Effector CD4-positive, alpha-beta T cell (primary cell): ENCODE results near the gene MALT1.

Source experiments
- DNase-seq: peaks from one replicate; pipeline ENCODE4 v3.0.0-alpha.2; 2020

The MALT1 gene

GRCh38 chr18:58692422-58693185, 21.3 kb downstream of the MALT1 start:
- DNase-seq: no peak

- DNase-seq: no peak
Measured at GRCh38 chr18:58694221-58694620, 23.0 kb downstream of the MALT1 start.

GRCh38 chr18:58694720-58695468, 23.6 kb downstream of the MALT1 start:
- no peak for DNase-seq

- no peak for DNase-seq
Measured at GRCh38 chr18:58695772-58696171, 24.5 kb downstream of the MALT1 start.

- no peak for DNase-seq
Measured at GRCh38 chr18:58697146-58697545, 25.9 kb downstream of the MALT1 start.

- DNase-seq: no peak
Measured at GRCh38 chr18:58698701-58699193, 27.5 kb downstream of the MALT1 start.

GRCh38 chr18:58699551-58699950, 28.3 kb downstream of the MALT1 start:
- DNase-seq: no peak

GRCh38 chr18:58700209-58700608, 28.9 kb downstream of the MALT1 start:
- DNase-seq: no peak

GRCh38 chr18:58712930-58713329, 41.7 kb downstream of the MALT1 start:
- no peak for DNase-seq

GRCh38 chr18:58714259-58714658, 43.0 kb downstream of the MALT1 start:
- no peak for DNase-seq

GRCh38 chr18:58714821-58715220, 43.6 kb downstream of the MALT1 start:
- no peak for DNase-seq

GRCh38 chr18:58715540-58715939, 44.3 kb downstream of the MALT1 start:
- DNase-seq: no peak

- no peak for DNase-seq
Measured at GRCh38 chr18:58716060-58716756, 44.9 kb downstream of the MALT1 start.

- no peak for DNase-seq
Measured at GRCh38 chr18:58721566-58722239, 50.4 kb downstream of the MALT1 start.

- no peak for DNase-seq
Measured at GRCh38 chr18:58723810-58724602, 52.7 kb downstream of the MALT1 start.

- no peak for DNase-seq
Measured at GRCh38 chr18:58726671-58727070, 55.4 kb downstream of the MALT1 start.

- no peak for DNase-seq
Measured at GRCh38 chr18:58727776-58728500, 56.7 kb downstream of the MALT1 start.

- DNase-seq: no peak
Measured at GRCh38 chr18:58728719-58729118, 57.5 kb downstream of the MALT1 start.

GRCh38 chr18:58730618-58731017, 59.4 kb downstream of the MALT1 start:
- DNase-seq: no peak

- no peak for DNase-seq
Measured at GRCh38 chr18:58732471-58732870, 61.2 kb downstream of the MALT1 start.

- no peak for DNase-seq
Measured at GRCh38 chr18:58733866-58734265, 62.6 kb downstream of the MALT1 start.
